Measurements from ENCODE around the gene TTYH3.

GRCh38 chr7:2686101-2686500, 54.3 kb downstream of the TTYH3 start:
- TF ChIP-seq EZH2phosphoT487 (IDR thresholded peaks at IDR 0.05; ENCODE audit: low read depth, severe bottlenecking, unreplicated experiment) (no peak), CTCF (IDR thresholded peaks at IDR 0.05; ENCODE audit: poor library complexity) (no peak), EZH2 (IDR thresholded peaks at IDR 0.05; ENCODE audit: borderline replicate concordance) (no peak)

Measured in hepatocyte (in vitro differentiated cells).